Activated CD4-positive, alpha-beta T cell treated with anti-CD3 and anti-CD28 coated beads for 48 hours (primary cell): ENCODE results near the gene GZMA.
A peak's percentile ranks its signal among the peaks of the same experiment; 100 is the strongest.
"Not testable (repeated sequence)": the region's sequence is repeated elsewhere in the genome, so short reads cannot be mapped to it uniquely, and the experiment has no call there.

Experiments used
- DNase-seq: peaks from one replicate; pipeline ENCODE4 v3.0.0-alpha.2; 2020

The GZMA gene

DNA sequence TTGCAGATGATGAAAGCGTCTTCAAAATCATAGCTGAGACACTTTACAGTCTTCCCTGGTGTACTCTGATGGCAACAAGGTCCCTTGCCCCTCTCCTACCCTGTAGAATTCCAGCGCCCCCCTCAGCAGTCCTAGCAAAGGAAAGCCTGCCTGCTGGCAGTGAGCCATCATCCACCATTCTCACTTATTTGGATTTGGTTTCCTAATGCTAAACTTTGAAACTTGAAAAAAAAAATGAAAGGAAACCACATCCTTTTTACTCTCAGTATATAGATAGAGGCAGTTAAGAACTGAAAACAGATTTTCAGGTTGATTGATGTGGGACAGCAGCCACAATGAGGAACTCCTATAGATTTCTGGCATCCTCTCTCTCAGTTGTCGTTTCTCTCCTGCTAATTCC, at the start of gene GZMA:
Gene GZMA (plus strand): TSS at position 299 of the 400 bp plus-strand sequence. CDS start 37 bp downstream, at position 336.
- DNase-seq, result peak; percentile 8

DNA sequence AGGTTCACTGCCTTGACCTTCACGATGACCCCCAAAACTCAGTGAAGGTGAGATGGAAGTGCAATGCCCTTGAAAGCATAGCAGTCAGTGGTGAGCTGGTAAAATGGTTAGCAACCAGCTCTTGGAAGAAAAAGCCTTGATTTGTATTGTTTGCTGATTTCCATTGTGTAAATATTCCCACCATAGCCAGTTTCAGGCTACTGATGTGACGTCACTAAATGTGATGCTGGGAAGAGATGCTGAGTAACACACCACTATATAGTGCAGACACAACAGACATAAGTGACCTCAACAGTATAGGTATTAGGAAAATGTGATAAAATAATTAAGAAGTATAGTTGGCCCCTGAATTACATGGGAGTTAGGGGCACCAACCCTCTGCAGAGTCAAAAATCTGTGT, 47.3 kb upstream of the GZMA start:
- DNase-seq, result no peak

DNA sequence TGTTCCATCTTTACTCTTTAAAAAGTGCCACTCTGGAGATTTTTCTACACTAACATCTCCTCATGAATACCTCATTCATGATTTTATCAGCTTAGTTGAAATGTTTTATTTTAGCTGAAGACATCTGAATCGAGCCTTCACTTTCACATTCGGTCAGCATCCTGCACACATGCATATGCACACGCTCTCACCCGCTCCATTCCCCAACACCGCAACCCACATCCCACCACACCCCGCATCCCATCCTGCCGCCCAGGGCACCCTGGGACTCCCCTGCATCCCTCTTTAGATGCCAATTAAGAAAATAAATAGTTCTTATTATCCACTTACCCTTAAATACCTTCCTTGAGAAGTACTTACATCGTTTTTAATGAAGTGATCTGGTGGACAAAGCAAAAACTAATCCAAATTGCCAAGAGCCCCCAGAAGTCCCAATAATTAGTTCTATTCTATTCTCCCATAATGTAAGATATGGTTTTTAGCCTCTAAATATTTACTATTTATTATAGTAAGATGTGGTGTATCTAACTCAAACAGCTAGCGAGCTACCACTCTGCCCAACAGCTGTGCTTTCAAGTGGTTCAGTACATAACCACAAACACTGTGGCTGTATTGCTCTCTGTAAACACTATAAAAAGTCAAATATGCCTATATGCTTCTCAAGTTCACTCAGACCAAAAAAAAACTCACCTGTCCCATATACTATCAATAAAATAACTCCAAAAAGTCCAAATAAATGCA, 40.2 kb upstream of the GZMA start:
- DNase-seq, result peak; percentile 67

DNA sequence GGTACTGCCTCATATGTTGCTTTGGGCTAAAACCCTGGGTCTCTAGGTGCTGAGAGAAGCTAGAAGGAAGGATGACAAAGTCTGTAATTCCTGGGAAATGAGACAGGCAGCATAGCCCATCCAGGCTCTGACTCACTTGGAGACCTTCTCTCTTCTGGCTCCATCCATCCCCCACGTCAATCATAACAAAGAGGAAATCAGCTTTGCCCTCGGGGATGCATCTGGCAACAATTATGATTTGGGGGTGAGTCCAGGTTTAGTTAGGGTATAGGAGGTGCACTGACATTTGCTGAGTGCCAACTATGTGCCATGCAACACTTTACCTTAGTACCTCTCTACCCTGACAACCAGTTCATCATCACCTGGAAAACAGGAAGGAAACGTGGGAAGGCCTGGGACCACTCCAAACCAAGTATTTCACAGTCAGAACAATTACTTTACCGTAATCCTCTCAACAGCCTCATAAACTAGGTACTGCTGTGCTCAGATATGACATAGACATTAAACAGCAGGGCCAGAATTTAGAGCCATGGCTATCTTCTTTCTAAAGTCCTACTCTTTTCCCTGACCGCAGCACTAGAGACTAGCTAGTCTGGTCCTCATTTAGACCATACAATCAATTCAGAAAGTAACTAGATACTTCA, 39.1 kb upstream of the GZMA start:
- DNase-seq, result no peak

DNA sequence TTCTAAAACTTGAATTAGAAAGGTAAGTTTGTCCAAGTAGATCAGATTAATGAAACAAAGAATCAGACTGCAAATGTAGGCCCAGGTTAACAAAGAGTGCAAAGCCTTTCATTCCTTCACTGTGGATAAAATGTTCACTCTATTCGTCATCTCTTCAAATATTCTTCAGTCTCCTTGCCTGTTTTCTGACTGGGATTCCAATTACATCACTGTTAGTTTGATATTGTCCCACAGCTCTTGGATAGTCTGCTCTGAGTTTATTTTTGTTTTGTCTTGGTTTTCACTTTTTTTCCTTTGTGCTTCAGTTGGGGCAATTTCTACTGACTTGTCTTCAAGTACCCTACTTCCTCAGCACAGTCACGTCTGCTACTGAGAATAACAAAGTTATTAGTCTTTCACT, 38.5 kb upstream of the GZMA start:
- DNase-seq, result no peak

DNA sequence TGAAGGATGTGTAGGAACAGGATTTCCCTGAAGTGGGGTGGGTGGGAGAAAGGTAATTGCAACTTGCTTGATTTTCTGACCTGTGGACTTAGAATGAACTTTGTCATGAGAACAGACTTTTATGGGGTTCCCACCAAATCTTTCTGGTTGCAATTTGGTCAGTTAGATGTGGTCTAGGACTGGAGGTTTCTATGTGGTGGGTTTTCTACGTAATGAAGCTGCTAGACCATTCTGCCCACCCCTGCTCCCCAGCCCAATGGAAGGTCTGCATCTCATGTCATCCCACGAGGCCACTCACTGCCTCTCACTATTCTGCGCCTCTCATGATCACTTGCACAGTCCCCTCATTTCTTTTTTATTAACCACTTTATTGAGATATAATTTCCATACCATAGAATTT, 37.9 kb upstream of the GZMA start:
- DNase-seq, result no peak

DNA sequence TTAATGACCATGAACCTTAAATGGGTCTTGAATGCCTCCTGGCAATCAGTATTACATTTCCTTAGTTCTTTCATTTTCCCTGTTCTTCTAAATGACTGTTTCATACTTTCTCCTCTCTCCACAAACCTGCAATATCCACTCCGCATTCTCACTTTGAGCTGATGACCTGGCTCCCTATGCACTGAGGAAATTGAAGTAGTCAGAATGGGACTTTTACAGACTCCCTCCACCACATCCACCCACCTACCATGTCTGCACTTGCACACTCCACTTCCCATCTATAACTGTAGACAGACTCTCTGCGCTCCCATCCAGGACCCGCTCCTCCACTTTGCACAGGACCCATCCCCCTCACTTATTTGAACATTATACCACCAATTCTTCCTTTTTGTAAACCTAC, 36.2 kb upstream of the GZMA start:
- no peak for DNase-seq

DNA sequence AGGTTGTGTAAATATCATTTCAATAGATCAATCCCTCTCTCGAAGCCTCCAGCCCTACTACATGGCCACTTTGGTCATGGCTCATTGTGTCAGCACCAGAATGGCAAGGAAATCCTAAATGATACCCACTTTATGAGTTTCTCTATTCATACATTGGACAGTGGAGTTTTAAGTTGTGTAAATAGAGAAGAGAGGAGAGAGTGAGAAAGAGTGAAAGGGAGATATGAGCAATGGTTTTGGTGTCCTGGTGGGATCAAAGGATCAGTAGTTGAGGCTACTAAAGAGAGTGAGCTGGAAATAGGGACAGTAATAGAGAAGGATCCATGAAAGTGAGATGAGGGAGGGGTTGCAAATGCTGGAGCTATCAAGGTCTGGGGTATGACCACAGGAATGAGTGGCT, 31.5 kb upstream of the GZMA start:
- no peak for DNase-seq

DNA sequence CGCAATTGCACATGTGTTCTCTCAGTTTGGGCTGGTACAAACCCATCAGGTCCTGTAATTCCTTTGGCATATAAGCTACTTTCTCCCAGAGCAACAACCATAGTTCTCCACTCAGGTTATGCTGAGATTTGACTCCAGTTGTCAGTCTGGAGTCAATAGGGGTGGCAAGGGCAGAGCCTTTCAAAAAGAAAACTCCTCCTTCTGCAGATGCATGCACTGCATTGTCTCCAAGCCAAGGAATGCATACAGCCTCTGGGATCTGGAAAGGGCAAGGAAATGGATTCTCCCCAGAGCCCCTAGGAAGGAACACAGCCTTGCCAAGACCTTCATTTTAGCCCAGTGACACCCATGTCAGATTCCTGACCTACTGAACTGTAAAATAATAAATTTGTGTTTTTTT, 31.0 kb upstream of the GZMA start:
- no peak for DNase-seq

DNA sequence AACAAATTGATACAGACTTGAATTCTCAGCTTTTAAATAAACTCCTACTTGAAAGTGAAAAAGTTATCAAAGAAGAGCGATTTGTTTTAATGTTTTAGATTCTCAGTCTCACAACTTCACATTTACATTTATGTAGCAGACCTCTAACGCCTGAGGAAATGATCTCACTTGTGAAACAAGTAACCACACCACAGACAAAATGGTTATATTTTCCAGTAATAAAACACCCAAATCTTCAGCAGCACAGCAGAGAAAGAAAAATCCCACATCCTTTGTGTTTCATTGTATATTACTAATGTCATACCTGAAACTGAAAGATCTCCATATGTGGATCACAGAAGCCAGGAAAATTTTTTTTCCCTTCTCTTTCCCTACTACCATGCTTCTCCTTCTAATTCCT, 29.8 kb upstream of the GZMA start:
- DNase-seq, result no peak

DNA sequence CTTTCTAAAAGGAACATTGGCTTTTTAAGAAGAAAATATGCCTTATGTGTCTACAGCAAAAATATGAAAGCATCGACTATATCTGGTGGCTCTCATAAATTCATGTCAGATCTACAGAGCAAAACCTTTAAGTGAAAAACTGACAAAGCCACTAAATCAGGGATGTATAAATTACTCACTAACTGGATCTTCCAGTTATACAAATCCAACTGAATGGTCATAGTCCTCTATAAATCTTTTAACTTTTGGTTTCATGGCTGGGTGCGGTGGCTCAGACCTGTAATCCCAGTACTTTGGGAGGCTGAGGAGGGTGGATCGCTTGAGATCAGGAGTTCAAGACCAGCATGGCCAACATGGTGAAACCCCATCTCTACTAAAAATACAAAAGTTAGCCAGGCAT, 29.2 kb upstream of the GZMA start:
- no peak for DNase-seq

DNA sequence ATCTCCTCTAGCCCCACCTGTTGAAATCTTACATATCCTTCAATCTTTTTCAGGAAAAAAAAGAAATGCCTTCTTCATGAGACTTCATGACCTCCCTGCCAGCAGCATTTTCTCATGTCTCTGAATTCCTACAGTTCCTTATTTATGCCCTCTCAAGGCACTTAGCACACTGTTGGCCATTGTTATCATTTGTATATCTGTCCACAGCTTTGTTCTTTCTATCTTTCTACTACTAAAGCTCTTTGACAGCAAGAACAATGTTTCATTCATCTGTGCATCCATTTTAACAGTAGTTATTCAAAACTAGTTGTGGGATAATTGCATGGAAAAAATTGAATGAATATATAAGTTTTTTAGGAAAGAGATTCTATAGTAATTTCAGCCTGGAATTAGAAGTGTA, 20.9 kb upstream of the GZMA start:
- DNase-seq, result no peak

DNA sequence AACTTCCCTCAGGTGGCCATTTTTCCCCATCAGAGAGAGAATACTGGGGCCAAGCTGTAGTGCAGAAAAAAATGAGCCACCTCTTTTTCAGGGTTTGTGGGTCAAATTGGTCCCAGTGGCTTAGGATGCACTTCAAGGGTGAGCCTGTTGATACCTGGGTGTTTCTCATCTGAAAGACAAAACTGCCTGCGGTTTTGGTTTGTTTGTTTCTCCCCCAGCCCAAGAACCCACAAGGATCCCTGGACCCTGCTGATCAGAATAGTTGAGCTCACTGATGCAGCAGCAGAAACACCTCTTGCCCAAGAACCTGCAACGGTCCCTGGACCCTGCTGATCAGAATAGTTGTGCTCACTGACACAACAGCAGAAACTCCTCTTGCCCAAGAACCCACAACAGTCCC, 13.1 kb upstream of the GZMA start:
- DNase-seq, result not testable (repeated sequence)

DNA sequence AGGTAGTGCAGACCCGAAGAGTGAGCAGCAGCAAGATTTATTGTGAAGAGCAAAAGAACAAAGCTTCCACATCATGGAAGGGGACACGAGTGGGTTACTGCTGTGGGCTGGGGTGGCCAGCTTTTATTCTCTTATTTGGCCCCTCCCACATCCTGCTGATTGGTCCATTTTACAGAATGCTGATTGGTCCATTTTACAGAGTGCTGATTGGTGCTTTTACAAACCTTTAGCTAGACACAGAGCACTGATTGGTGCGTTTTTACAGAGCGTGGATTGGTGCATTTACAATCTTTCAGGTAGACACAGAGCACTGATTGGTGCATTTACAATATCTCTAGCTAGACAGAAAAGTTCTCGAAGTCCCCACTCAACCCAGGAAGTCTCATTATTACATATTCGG, 11.4 kb upstream of the GZMA start:
- DNase-seq, result not testable (repeated sequence)

DNA sequence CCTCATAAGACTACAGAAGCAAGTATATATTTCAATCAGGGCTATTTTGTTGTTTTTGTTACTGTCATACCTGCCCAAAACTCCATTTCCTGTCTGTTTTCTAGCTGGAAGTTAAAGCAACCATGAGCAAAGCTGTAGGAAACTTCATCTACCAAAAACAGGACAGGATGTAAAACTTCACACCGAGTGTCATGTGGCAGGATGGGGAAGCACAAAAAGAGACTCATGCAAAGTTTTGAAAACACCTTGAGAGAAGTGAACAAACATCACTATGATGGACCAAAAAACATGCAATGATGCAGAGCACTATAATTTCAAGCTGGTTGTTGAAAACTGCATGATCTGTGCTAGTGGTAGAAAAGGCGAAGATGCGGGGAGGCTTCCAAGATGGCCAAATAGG, 6.3 kb upstream of the GZMA start:
- DNase-seq, result no peak

DNA sequence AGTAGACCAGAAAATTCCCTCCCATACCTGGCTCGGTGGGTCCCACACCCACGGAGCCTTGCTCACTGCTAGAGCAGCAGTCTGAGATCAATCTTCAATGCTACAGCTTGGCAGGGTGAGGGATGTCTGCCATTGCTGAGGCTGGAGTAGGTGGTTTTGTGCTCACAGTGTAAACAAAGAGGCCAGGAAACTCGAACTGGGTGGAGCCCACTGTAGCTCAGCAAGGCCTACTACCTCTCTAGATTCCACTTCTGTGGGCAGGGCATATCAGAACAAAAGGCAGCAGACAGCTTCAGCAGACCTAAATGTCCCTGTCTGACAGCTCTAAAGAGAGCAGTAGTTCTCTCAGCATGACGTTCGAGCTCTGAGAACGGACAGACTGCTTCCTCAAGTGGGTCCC, 5.6 kb upstream of the GZMA start:
- DNase-seq, result no peak

DNA sequence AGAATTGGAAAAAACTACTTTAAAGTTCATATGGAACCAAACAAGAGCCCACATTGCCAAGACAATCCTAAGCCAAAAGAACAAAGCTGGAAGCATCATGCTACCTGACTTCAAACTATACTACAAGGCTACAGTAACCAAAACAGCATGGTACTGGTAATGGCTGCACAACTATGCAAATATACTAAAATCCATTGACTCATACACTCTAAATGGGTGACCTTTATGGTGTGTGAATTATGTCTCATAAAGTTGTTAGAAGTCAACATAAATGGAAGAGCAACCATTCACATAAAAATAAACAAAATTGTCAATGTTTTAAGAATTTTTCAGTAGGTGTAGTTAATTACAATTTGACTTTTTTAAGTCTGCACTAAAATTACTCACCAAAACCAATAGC, 1.3 kb upstream of the GZMA start:
- not testable (repeated sequence) for DNase-seq

DNA sequence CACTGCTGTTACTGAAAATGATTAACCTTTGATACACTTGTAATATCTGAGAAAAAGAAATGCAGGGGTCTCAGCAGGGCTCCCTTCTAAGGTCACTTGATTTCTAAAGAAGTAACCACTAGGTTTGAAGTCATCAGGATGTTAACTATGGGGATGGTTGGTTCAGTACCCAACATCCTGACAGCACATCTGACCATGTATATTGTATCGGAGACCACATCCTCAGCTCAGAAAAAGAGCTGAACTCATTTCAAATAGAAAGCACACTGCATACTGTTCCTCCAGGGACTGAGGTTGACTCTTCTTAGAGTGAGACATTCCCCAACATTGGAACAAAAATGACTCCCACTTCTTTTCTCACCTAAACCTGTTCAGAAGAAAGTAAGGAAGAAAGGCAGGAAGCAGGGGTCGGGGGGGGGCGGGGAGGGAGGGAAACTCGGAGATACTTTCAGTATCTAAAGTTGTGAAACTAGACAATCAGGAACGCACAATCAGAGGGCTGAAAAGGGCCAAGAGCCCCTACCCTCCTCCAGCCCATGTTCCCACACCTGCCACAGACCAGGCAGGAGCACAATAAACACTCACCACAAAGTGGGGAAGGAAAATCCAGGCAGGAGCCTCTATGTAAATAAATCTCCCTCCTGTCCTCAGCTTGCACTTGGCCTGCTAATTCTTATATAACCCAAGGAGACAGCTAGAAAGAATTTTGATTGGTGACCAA, 730 bp upstream of the GZMA start:
- no peak for DNase-seq

DNA sequence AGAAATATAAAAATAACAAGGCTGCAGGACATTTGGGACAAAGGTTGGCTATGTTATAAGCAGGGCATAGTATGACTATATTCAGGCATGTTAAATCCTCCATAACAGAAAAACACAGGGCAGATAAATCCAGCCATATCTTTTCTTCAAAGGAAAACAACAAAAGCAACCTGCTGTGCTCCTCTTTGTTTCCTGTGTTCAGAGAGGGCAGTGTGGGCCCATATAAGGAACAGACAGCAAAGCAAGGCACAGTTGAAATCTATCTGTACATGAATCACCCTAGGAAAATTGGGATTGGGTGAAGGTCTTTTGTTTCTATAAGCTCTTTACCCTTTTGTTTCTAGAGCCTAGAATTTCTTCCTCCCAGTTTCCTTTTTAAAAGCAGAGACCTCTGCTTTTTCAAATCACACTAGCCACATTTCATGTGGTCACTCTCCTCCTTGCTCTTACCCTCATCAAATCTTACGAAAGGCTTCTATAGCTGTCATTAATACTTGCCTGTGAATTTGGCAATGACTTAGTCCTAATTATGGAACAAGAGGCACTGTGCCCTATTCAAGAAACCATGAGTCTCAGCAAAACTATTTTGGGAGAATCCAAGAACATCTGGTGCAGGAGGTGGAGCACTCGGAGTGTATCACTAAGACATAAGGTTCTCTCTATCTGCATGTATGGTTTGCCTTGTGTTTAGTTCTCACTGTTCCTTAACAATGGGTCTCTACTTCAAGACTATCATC, 1.8 kb downstream of the GZMA start:
- DNase-seq, result no peak

DNA sequence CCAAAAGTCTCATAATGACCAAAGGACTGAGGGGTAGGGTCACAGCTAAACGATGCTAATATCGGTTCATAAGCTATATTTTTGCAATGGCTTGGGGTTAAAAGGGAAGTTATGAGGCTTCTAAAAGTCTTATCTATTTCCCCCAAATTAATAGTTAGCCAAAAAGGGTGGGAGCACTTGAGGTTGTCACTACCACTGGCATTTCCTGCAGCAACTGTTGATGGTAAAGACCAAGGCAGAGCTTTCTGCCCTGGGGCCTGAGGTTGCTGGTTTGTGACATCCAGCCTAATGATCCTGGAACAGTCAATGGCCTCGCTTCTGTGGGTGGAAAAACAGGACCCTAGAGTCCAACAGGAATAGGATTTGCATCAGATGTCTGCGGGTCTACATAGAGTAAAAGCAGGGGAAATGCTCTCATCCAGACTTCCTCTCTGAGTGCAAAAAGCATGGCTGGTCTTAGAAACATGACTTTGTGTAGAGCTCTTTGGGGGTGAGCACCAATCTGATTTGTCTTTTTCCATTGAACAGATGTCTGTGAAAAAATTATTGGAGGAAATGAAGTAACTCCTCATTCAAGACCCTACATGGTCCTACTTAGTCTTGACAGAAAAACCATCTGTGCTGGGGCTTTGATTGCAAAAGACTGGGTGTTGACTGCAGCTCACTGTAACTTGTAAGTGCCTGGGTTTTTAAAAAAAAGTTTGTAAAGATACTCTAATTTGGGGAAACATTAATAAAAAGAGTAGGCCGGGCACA, 2.7 kb downstream of the GZMA start:
- no peak for DNase-seq

DNA sequence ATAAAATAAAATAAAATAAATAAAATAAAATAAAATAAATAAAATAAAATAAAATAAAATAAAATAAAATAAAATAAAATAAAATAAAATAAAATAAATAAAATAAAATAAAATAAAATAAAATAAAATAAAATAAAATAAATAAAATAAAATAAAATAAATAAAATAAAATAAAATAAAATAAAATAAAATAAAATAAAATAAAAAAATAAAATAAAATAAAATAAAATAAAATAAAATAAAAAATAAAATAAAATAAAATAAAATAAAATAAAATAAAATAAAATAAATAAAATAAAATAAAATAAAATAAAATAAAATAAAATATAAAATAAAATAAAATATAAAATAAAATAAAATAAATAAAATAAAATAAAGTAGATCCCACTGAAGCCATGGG, 3.5 kb downstream of the GZMA start:
- not testable (repeated sequence) for DNase-seq

DNA sequence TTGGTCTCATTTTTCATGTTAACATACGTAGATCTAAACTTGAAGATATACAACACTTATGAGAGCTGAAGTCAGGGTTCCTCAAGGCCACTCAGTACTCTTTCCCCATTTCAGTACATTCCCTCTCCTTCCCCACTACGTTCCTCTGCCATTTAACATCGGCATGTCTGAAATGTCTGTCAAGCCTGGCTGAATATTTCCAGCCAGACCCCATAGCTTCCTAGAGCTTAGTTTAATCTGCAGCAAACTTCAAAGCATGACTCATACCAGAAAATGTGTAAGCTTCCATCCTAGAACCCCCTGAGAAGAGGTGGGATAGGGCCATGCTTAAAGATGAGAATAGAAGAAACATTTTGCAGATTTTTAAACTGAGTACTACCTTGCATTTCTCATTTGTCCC, 6.2 kb downstream of the GZMA start:
- no peak for DNase-seq

DNA sequence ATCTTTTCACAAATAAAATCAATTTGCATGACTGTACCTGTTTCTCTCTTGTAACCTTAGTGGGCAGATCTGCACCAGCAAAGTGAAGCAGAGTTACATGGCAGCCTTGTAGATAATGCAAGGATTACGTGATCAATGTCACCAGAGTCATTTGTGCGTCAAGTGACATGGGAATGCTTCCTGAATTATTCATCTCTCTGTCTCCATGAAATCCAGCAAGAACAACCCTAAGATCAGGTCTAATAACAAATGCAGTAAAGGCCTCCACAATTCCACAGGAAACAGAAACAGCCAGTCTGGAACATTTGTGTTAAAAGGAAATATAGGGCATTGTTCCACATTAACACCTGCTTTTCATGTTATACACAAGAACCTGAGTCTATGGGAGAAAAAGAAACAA, 7.8 kb downstream of the GZMA start:
- DNase-seq, result no peak
